ENCODE measurements around the gene PGA4.
"Not testable (repeated sequence)": the region's sequence is repeated elsewhere in the genome, so short reads cannot be mapped to it uniquely, and the experiment has no call there.

- TF ChIP-seq, protein P1, sequence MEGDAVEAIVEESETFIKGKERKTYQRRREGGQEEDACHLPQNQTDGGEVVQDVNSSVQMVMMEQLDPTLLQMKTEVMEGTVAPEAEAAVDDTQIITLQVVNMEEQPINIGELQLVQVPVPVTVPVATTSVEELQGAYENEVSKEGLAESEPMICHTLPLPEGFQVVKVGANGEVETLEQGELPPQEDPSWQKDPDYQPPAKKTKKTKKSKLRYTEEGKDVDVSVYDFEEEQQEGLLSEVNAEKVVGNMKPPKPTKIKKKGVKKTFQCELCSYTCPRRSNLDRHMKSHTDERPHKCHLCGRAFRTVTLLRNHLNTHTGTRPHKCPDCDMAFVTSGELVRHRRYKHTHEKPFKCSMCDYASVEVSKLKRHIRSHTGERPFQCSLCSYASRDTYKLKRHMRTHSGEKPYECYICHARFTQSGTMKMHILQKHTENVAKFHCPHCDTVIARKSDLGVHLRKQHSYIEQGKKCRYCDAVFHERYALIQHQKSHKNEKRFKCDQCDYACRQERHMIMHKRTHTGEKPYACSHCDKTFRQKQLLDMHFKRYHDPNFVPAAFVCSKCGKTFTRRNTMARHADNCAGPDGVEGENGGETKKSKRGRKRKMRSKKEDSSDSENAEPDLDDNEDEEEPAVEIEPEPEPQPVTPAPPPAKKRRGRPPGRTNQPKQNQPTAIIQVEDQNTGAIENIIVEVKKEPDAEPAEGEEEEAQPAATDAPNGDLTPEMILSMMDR (conservative IDR thresholded peaks at IDR 0.05; ENCODE audit: low read depth in 2 of 2): not testable (repeated sequence)
- not testable (repeated sequence) for TF ChIP-seq EZH2 (IDR thresholded peaks at IDR 0.05; ENCODE audit: low read depth, unreplicated experiment); POLR2AphosphoS5 (IDR thresholded peaks at IDR 0.05; ENCODE audit: low read depth); EZH2phosphoT487 (IDR thresholded peaks at IDR 0.05; ENCODE audit: unreplicated experiment); STAT1 (IDR thresholded peaks at IDR 0.05; ENCODE audit: unreplicated experiment); CREB1 (CRISPR knock-in tag; IDR thresholded peaks at IDR 0.05; ENCODE audit: low read depth); JUNB (IDR thresholded peaks at IDR 0.05; ENCODE audit: unreplicated experiment); REST (IDR thresholded peaks at IDR 0.05; ENCODE audit: unreplicated experiment); ZNF114 (CRISPR knock-in tag; IDR thresholded peaks at IDR 0.05); ZNF462 (CRISPR knock-in tag; IDR thresholded peaks at IDR 0.05); ZNF331 (CRISPR knock-in tag; IDR thresholded peaks at IDR 0.05; ENCODE audit: low read depth)
- TF ChIP-seq, protein P2, sequence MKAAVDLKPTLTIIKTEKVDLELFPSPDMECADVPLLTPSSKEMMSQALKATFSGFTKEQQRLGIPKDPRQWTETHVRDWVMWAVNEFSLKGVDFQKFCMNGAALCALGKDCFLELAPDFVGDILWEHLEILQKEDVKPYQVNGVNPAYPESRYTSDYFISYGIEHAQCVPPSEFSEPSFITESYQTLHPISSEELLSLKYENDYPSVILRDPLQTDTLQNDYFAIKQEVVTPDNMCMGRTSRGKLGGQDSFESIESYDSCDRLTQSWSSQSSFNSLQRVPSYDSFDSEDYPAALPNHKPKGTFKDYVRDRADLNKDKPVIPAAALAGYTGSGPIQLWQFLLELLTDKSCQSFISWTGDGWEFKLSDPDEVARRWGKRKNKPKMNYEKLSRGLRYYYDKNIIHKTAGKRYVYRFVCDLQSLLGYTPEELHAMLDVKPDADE (IDR thresholded peaks at IDR 0.05): not testable (repeated sequence)
Observed at GRCh38 chr11:61248071-61248470, 25.9 kb downstream of the PGA4 start.

All from GM23338 (cell line).